ENCODE results near the gene HSPA4.
"Not testable (repeated sequence)": the region's sequence is repeated elsewhere in the genome, so short reads cannot be mapped to it uniquely, and the experiment has no call there.

Gene HSPA4

GRCh38 chr5:133041910-133042309, 9.9 kb upstream of the HSPA4 start:
- TF ChIP-seq, protein P1, sequence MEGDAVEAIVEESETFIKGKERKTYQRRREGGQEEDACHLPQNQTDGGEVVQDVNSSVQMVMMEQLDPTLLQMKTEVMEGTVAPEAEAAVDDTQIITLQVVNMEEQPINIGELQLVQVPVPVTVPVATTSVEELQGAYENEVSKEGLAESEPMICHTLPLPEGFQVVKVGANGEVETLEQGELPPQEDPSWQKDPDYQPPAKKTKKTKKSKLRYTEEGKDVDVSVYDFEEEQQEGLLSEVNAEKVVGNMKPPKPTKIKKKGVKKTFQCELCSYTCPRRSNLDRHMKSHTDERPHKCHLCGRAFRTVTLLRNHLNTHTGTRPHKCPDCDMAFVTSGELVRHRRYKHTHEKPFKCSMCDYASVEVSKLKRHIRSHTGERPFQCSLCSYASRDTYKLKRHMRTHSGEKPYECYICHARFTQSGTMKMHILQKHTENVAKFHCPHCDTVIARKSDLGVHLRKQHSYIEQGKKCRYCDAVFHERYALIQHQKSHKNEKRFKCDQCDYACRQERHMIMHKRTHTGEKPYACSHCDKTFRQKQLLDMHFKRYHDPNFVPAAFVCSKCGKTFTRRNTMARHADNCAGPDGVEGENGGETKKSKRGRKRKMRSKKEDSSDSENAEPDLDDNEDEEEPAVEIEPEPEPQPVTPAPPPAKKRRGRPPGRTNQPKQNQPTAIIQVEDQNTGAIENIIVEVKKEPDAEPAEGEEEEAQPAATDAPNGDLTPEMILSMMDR (IDR thresholded peaks at IDR 0.05; ENCODE audit: insufficient read depth, missing control alignments) = no peak
- no peak for DNase-seq (ENCODE audit: insufficient read length, low spot score)
- no peak for FAIRE-seq

DNA sequence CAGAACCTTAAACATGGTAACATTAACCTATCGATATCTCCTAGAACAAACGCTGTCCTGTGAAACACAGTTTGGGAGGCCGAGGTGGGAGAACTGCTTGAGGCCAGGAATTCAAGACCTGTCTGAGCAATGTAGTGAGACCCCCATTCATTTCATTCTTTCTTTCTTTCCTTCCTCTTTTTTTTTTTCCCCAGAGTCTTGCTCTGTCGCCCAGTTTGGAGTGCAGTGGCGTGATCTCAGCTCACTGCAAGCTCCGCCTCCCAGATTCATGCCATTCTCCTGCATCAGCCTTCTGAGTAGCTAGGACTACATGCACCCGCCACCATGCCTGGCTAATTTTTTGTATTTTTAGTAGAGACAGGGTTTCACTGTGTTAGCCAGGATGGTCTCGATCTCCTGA, 5.3 kb upstream of the HSPA4 start:
- not testable (repeated sequence) for DNase-seq (ENCODE audit: insufficient read length, low spot score); FAIRE-seq

DNA sequence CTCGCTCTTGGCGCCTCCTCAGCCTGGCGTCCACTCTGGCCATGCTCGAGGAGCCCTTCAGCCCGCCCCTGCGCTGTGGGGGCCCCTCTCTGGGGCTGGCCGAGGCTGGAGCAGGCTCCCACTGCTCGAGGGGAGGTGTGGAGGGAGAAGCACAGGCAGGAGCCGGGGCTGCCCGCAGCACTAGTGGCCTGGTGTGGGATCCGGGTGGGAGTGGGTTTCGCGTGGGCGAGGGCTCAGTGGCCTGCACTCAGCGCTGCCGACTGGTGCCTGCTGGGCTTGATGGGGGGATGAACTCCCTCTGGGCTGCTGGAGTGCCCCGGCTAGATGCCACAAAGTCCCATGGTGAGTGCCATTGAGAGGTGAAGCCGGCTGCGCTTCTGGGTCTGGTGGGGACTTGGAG, 4.4 kb upstream of the HSPA4 start:
- FAIRE-seq = no peak
- TF ChIP-seq, protein P1 (IDR thresholded peaks at IDR 0.05; ENCODE audit: insufficient read depth, missing control alignments) = no peak
- DNase-seq (ENCODE audit: insufficient read length, low spot score) = no peak

DNA sequence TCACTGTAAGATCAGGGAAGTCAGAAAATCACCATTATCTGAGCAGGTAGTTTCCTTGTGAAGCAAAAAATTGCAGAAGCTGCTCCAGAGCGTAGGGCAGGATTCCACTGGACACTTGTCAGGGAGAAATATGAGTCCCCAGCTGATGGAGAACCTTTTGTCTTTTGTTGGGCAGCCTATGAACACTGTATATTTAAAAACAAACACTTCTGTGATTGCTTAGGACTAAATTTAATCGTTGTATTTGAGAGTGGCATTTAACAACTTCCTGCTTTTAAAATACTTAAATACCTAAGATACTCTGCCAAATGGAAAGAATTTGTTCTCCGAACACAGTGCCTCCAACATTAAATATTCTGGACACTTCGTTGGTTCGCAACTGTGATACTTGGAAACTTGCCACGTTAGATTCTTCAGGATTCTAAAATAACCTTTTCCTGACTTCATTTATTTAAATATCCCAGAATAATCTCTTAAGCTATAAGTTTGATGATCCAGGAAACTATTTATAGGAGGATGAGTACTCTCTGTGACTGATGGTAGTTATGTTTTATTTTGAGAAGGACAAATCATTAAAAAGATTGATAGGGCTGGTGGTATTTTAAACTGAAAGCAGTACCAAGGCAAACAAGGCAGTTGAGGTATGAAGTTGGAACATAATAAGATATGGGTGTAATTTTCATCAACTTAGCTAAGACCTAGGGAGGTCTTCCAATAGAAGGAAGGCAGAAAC, 2.7 kb upstream of the HSPA4 start:
- TF ChIP-seq, protein P1 (IDR thresholded peaks at IDR 0.05; ENCODE audit: insufficient read depth, missing control alignments) = no peak
- DNase-seq (ENCODE audit: insufficient read length, low spot score) = no peak
- FAIRE-seq = peak; percentile 58

DNA sequence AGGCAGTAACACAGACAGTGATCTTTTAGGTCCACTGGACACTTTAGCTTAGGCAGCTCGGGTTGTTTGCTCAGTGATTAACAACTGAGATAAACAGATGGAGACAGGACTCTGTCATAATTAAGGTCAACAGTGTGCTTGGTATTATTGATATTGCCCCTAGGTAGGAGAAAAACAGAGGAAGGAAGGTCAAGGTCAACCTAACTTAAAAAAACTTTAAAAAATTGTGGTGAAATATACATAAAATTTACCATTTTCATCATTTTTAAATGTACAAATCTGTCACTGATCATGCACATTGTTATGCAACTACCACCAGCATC, 2.1 kb upstream of the HSPA4 start:
- no peak for FAIRE-seq
- TF ChIP-seq, protein P1 (IDR thresholded peaks at IDR 0.05; ENCODE audit: insufficient read depth, missing control alignments) = no peak
- DNase-seq (ENCODE audit: insufficient read length, low spot score) = no peak

DNA sequence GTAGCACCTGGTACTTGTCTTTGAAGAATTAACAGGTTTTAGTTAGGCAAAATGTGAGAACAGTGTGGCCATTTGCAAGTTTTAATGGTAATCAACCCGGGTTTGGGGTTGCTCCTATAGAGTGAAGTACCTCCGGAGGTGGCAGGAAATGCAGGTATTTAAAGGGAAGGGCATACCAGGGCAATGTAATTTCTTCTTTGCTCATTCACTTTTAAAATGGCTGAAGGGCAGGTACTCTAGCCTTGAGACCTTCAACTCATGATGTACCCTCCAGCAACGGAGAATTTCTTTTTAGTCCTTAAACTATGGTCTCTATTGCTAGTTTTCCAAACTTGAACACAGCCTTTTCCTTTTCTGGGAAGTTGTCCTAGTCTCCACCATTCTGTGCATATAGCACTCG, 1.3 kb upstream of the HSPA4 start:
- TF ChIP-seq, protein P1 (IDR thresholded peaks at IDR 0.05; ENCODE audit: insufficient read depth, missing control alignments) = no peak
- DNase-seq (ENCODE audit: insufficient read length, low spot score) = no peak
- FAIRE-seq = no peak

GRCh38 chr5:133051061-133051541, 712 bp upstream of the HSPA4 start:
- FAIRE-seq = no peak
- TF ChIP-seq, protein P1 (IDR thresholded peaks at IDR 0.05; ENCODE audit: insufficient read depth, missing control alignments) = no peak
- DNase-seq (ENCODE audit: insufficient read length, low spot score) = no peak

All from D721Med (cell line).